K562 (cell line): ENCODE measurements around the gene HAL. TPM values are rescaled to one million over a fixed set of nuclear protein-coding genes. Genes with fewer than 3 reads are reported as not detected.

ENCODE experiments used
- BCL6 ChIP-seq: fragments of 250-450 bp; sonication (Bioruptor Pico); IDR thresholded peaks from 2 replicates; pipeline ENCODE4 v1.4.0; 2020
- BCOR ChIP-seq: fragments of 450-650 bp; IDR thresholded peaks from 2 replicates; pipeline ENCODE4 v1.6.1; 2016
- BHLHE40 ChIP-seq: IDR thresholded peaks from 2 replicates; pipeline ENCODE4 v1.6.1; 2011; ENCODE audit warnings: low read length, improper control_type of control experiment
- CTBP1 ChIP-seq: fragments of 450-650 bp; IDR thresholded peaks from 2 replicates; pipeline ENCODE4 v1.6.1; 2016; ENCODE audit warnings: borderline replicate concordance
- E2F5 ChIP-seq: sonication (generic); formaldehyde crosslinking; IDR thresholded peaks from 2 replicates; pipeline ENCODE4 v1.8.0; 2022; ENCODE audit warnings: mild to moderate bottlenecking, missing genetic modification reagents
- ETS2 ChIP-seq: IDR thresholded peaks from 2 replicates; pipeline ENCODE4 v1.6.1; 2016; ENCODE audit warnings: borderline replicate concordance, missing genetic modification characterization, mild to moderate bottlenecking, moderate library complexity, missing compliant biosample characterization; ENCODE audit not compliant: poor library complexity, severe bottlenecking
- HBP1 ChIP-seq: fragments of 450-650 bp; formaldehyde crosslinking; IDR thresholded peaks from 2 replicates; pipeline ENCODE4 v1.4.0; 2022; ENCODE audit warnings: missing genetic modification characterization
- HOXB6 ChIP-seq: fragments of 250-450 bp; sonication (Bioruptor Pico); IDR thresholded peaks from 2 replicates; pipeline ENCODE4 v1.5.1; 2022; ENCODE audit warnings: mild to moderate bottlenecking, borderline replicate concordance
- KDM5B ChIP-seq: fragments of 200-600 bp; sonication (generic); IDR thresholded peaks from 2 replicates; pipeline ENCODE4 v1.6.1; 2012; ENCODE audit warnings: low read depth, mild to moderate bottlenecking, moderate library complexity, low read length, control low read depth, inconsistent platforms; ENCODE audit not compliant: insufficient replicate concordance
- NR1H2 ChIP-seq: sonication (generic); formaldehyde crosslinking; IDR thresholded peaks from 2 replicates; pipeline ENCODE4 v1.4.0; 2020; ENCODE audit warnings: mild to moderate bottlenecking, missing genetic modification reagents
- NR4A1 ChIP-seq, 2 experiments: fragments of 250-450 bp in 1 of 2; fragments of 450-650 bp in 1 of 2; sonication (Bioruptor Pico) in 1 of 2; IDR thresholded peaks; 2 replicates each; pipeline versions ENCODE4 v1.4.0 to v1.6.1; 2016 to 2020; ENCODE audit warnings: mild to moderate bottlenecking in 2 of 2, missing compliant biosample characterization in 1 of 2, missing genetic modification characterization in 1 of 2, moderate library complexity in 1 of 2
- PRMT5 ChIP-seq: sonication (generic); formaldehyde crosslinking; IDR thresholded peaks from 2 replicates; pipeline ENCODE4 v1.5.0; 2020; ENCODE audit warnings: missing genetic modification reagents
- RCOR1 ChIP-seq, 2 experiments: IDR thresholded peaks; 2 replicates each; pipeline ENCODE4 v1.6.1; 2012; ENCODE audit warnings: low read depth in 2 of 2, low read length in 2 of 2, borderline replicate concordance in 1 of 2, improper control_type of control experiment in 1 of 2
- REST ChIP-seq, 2 experiments: fragments of 450-650 bp; formaldehyde crosslinking in 1 of 2; IDR thresholded peaks; 2 replicates each; pipeline versions ENCODE4 v1.4.0 to v1.6.1; 2014 to 2020; ENCODE audit warnings: mild to moderate bottlenecking in 2 of 2, borderline replicate concordance in 1 of 2, low read depth in 1 of 2
- SMARCA4 ChIP-seq: fragments of 450-650 bp; IDR thresholded peaks from 2 replicates; pipeline ENCODE4 v1.6.1; 2016
- TAF15 ChIP-seq: fragments of 200-400 bp; formaldehyde crosslinking; IDR thresholded peaks from 2 replicates; pipeline ENCODE4 v1.6.1; 2017; ENCODE audit warnings: mild to moderate bottlenecking, low read depth, low read length, moderate library complexity
- ZNF511 ChIP-seq: sonication (generic); formaldehyde crosslinking; IDR thresholded peaks from 2 replicates; pipeline ENCODE4 v1.8.0; 2022; ENCODE audit warnings: mild to moderate bottlenecking, missing genetic modification reagents
- polyA plus RNA-seq, 8 experiments: library from polyadenylated mRNA; depleted of rRNA in 4 of 8; stranded (reverse) in 5 of 8; unstranded in 3 of 8; fragments of >200 nt; fragmentation: Nextera tagmentation in 2 of 8; fragmentation: Illumina TruSeq in 1 of 8; extraction: Ambion mirVana in 2 of 8; extraction: Trizol in 1 of 8; gene quantifications; 2 replicates each; pipeline versions ENCODE4 v1.2.1 to v1.2.3, GENCODE V29; 2011 to 2014; ENCODE audit warnings: inconsistent platforms in 1 of 8, missing spikeins in 1 of 8
- total RNA-seq, 7 experiments: library from RNA; depleted of rRNA in 6 of 7; stranded (reverse); fragments of >200 nt in 6 of 7; fragmentation: Illumina TruSeq in 2 of 7; extraction: Trizol in 2 of 7; gene quantifications; 2 replicates each; pipeline versions ENCODE4 v1.2.1 to v1.2.3, GENCODE V29; 2011 to 2021; ENCODE audit warnings: low replicate concordance in 1 of 7

Gene HAL
- total and polyA plus RNA-seq, 9 of the 15 experiments (the other 6 are each of a cell fraction or from before 2014, with no cell fraction given), result 0.03 to 0.36 (median 0.20) TPM; not detected in 4

GRCh38 chr12:95998611-95999286 lies 2.6 kb upstream of the HAL start (continued):
- TF ChIP-seq REST (IDR thresholded peaks at IDR 0.05; ENCODE audit: borderline replicate concordance) (peak; percentile 63), REST (CRISPR knock-in tag; IDR thresholded peaks at IDR 0.05; ENCODE audit: low read depth) (no peak), ETS2 (tag) (no peak), PRMT5 (CRISPR knock-in tag) (no peak), HOXB6 (CRISPR knock-in tag) (no peak), ZNF511 (CRISPR knock-in tag) (no peak), TAF15 (no peak), E2F5 (CRISPR knock-in tag) (no peak), KDM5B (no peak), CTBP1 (peak; percentile 40; the same call in 1 of the 2 replicates), BHLHE40 (no peak), RCOR1 (IDR thresholded peaks at IDR 0.05; ENCODE audit: borderline replicate concordance in 1 of 2, low read depth in 2 of 2, low read length in 2 of 2) (peak in 1 of 2 experiments; percentile 37; a peak in 1 of 4 replicates), NR4A1 (CRISPR knock-in tag; IDR thresholded peaks at IDR 0.05) (no peak), NR4A1 (tag; IDR thresholded peaks at IDR 0.05) (no peak), HBP1 (no peak), BCL6 (no peak), SMARCA4 (peak; percentile 45; the same call in 1 of the 2 replicates), NR1H2 (no peak), BCOR (no peak)
